Putamen (tissue), 1 donor: ENCODE measurements around the gene FGF21.
"Not testable (repeated sequence)": the region's sequence is repeated elsewhere in the genome, so short reads cannot be mapped to it uniquely, and the experiment has no call there.

Experiments
- DNase-seq: peaks from one replicate; pipeline ENCODE4 v3.0.0-alpha.2; 2016; ENCODE audit warnings: low spot score

Gene FGF21, protein sequence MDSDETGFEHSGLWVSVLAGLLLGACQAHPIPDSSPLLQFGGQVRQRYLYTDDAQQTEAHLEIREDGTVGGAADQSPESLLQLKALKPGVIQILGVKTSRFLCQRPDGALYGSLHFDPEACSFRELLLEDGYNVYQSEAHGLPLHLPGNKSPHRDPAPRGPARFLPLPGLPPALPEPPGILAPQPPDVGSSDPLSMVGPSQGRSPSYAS

DNA sequence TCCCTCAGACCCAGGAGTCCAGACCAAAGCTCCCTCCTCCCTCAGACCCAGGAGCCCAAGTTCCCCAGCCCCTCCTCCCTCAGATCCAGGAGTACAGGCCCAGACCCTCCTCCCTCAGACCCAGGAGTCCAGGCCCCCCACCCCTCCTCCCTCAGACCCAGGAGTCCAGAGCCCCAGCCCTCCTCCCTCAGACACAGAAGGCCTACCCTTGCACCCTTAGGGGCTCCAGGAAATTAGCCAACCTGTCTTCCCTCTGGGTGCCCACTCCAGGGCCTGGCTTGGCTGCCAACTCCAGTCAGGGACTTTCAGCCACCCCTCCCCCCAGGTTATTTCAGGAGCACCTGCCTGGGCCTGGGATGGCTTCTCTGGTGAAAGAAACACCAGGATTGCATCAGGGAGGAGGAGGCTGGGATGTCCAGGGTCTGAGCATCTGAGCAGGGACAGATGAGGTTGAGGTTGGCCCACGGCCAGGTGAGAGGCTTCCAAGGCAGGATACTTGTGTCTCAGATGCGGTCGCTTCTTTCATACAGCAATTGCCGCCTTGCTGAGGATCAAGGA, at the start of gene FGF21:
TSS of gene FGF21 (plus strand) at position 441 of the 558 bp plus-strand sequence. CDS start 713 bp downstream, outside the sequence.
- DNase-seq, result no peak

DNA sequence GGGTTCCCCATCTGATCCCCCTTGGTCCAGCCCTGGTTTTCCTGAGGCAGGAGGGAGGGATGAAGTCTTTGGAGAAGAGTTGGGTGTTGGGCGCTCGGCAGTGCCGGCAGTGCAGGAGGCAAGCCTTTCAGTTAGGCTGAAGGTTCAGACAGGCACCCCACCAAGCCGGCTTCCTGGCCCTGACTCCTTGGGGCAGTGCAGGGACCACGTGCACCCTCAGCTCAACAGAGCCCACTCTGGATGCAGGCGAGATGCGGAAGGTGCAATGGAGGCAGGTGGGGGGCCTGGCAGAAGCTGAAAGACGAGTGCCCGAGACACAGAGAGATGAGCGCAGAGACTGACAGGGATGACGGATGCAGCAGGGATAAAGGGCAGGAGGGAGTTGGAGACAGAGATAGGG, 46.9 kb upstream of the FGF21 start:
- no peak for DNase-seq

DNA sequence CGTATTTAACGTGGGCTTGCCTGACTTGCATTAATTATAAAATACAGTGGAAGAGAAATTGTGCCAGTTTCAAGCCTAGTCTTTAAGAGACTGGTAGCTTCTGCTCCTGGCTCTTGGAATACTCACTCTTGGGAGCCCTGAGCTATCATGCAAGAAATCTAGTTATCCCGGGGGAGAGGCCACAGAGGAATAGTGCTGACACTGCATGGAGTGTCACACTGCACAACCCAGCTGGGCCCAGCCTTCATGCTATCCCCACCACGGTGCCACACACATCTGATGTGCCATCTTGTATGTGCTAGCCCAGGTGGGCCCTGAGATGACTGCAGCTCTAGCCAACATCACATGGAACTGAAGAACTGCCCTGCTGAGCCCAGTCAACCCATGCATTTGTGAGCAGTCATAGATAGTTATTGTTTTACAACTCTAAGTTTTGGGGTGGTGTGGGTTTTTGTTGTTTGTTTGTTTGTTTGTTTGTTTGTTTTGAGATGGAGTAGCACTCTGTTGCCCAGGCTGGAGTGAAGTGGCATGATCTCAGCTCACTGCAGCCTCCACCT, 44.1 kb upstream of the FGF21 start:
- no peak for DNase-seq

DNA sequence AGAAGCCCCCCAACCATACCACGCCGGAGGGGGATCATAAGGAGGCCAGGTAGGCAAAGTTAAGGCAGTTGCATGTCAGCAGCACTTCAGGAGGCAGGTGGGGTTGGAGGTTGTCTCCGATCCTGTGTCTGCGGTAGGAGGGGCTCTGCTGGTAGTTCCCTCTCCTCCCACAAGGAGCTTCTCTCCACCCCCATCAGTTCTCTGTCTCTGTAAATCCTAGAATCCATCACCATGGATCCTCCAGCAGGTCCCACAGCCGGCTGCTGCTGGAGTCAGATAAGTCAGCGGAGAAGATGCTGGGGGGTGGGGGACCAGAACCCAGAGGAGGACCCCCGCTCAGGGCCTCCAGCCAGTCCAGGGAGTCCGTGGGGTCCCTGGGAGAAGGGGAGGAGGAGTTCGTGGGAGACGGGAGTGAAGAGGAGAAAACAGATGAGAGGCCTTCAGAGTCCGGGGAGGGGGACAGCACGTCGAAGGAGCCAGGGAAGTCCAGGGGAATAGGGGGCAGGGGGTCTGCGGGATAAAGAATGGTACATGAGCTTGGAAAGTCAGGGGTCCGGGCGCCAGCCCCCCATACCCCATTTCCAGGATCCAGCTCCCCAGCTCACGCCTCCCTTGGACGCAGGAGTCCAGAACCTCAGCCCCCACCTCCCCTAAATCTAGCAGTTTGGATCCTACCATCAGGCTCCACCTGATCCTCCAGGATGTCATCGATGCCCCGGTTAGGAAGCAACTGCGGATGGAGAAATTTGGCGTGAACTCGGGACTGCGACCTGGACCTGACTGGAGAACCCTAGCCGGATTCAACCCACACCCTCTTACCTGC, 42.1 kb upstream of the FGF21 start:
- DNase-seq, result no peak

DNA sequence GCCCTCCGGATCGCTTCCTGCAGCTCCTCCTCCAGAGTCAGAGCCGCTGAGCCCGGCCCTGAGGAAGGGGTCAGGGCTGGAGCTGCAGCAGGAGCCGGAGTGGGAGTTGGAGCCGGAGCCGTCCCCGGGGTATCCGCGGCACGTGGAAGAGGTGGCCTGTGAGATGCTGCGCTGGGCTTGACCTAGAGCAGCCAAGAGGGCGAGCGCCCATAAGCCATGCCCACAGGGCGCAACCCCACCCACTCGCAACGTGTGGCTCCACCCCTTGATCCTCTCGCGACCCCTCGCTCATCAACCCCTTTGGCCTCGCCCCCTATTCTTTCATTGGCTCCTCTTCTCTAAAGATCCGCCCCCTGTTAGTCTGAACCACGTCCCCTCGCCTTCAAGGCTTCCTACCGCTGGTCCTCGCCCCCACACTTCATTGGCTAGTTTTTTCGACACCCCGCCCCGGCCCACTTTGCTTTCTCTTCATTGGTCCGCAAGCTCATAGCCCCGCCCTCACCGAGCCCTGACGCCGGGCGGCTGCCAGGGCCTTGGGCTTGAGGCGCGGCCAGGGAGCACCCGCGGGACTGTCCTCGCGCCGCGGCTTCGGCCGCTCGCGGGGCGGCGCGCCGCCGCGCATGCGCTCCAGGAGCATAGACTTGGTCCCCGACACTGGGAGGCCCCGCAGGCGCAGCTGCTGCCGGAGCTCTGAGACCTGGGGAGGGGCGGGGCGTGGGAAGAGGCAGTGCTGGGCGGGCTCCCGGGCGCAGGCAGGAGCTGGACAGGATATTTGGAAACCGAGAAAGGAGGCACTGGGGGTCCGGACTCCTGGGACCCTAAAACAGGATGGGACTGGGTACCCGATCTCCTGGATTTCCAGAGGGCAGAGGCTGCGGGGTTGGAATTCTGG, 41.2 kb upstream of the FGF21 start:
- peak; percentile 100 for DNase-seq

DNA sequence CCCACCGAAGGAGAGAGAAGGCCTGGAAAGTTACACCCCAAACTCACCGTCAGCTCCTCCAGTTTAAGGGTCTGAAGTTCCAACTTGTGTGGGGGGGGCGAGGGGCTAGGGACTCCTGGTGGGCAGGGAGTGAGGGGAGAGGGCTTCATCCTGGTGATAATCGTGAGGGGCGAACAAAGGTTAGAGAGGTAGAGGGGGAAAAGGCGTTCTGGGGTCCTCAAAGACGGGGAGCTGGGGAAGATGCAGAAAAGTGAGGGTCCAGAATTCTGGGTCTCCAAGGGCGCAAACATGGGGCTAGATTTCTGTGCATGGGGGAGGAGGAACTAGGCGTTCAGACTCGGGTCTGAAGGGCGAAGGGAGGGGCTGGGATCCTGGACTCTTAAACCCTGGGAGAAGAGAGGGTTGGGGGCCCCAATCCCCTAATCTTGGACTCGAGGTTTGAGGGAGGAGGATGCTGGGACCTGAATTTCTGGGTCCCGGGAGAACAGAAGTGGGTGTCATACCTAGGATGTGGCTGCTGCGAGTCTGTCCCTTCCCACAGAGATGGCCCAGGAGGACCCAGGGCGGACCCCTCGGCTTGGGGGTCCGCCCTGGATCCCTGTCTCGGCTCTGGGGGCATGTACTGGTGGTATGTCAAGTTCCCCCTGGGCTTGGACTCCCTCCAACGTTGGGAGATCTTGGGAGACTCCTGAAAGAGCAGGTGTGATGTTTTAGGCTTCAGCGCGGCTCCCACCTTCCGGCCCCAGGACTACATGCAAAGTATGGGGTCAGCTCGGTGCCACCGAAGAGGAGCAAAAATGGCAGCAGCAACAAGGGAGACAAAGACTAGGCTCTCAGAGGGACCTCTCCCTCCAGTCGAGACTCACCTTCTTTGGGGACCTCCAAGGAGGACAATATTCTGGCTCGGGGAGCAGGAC, 40.3 kb upstream of the FGF21 start:
- DNase-seq, result no peak

DNA sequence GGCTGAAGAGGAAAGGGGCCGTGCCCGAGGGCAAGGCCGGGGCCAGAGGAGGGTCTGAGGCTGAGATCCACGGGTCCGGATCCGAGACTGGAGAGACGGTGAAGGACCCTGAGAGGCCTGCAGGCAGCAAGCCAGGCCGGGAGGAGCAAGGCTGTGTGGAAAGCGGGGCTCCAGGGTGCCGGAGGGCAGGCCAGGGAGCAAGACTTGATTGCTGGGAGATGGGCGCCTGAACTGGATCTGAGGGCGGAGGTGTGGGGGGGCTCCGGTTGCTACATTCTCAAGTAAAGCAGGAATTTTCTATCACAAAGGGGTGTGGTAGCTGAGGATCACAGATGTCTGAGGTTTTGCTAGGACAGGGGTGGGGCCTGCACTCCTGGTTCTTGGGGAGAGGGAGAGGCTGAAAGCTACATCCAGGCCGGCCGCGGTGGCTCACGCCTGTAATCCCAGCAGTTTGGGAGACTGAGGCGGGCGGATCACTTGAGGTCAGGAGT, 39.6 kb upstream of the FGF21 start:
- no peak for DNase-seq

DNA sequence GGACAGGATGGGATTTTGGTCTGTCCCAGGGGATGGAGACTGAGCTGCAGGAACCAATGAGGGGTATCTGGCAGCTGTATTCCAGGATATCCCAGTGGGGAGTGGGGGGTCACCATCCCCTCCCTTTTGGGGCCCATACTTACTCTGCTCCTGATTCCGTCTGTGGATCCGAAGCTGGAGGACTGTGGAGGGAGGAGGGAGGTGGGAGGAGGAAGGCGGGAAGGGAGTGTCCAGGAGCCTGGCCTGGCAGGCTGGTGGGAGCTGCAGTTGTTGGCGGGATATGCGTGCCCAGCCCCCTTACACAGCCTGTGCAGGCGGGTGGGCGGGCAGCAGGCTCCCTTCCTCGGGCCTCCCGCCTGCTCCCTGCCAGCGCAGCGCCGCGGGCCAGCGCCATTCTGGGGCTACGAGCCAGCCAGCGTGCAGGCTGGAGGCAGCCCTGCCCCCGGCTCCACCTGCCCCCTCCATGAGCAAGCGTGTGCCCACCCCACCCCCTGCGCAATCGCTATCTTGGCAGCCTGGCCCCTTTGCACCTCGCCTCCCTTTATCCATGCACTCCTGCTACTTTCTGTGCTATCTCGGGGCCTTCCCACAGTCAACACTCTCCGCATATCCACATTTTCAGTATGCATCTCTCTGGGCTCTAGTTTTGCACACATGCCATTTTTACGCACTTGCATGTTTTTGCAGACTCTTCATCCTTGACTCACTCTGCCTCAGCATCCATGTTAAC, 38.6 kb upstream of the FGF21 start:
- no peak for DNase-seq

DNA sequence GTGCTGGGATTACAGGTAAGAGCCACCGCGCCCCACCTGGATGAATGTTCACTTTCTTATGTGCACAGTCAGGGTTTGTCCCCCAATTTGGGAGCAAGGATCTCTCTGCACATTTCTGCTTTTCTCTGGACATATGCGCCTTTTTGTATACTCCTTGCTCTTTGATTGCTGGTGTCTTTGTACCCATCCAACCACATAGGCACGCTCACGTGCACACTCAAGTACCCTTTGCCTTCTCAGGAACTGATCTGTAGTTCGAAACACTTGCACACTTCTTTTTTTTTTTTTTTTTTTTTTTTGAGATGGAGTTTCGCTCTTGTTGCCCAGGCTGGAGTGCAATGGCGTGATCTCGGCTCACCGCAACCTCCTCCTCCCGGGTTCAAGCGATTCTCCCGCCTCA, 37.2 kb upstream of the FGF21 start:
- not testable (repeated sequence) for DNase-seq

DNA sequence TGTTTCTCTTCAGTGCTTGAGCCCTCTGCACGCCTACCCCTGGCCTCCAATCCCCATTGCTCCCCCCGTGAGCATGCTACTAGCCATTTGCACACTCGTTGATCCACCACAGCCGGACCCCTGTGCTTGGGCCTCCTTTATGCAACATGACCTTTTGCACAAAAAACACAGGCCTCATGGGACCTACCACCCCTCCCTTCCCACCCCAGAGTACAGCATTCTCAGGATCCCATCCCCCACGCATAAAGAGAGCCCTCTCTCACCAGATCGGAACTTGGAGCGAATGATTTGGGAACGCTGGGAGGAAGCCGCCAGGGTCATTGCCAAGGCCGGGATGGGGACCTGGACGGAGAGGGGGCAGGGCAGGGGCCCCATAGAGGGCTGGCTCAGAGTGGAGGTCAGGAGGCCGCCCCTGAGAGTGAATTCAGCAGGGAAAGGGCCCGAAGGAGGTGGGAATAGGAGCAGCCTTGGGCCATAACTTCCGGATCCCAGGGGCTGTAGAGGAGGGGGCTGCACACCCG, 36.6 kb upstream of the FGF21 start:
- DNase-seq, result no peak

DNA sequence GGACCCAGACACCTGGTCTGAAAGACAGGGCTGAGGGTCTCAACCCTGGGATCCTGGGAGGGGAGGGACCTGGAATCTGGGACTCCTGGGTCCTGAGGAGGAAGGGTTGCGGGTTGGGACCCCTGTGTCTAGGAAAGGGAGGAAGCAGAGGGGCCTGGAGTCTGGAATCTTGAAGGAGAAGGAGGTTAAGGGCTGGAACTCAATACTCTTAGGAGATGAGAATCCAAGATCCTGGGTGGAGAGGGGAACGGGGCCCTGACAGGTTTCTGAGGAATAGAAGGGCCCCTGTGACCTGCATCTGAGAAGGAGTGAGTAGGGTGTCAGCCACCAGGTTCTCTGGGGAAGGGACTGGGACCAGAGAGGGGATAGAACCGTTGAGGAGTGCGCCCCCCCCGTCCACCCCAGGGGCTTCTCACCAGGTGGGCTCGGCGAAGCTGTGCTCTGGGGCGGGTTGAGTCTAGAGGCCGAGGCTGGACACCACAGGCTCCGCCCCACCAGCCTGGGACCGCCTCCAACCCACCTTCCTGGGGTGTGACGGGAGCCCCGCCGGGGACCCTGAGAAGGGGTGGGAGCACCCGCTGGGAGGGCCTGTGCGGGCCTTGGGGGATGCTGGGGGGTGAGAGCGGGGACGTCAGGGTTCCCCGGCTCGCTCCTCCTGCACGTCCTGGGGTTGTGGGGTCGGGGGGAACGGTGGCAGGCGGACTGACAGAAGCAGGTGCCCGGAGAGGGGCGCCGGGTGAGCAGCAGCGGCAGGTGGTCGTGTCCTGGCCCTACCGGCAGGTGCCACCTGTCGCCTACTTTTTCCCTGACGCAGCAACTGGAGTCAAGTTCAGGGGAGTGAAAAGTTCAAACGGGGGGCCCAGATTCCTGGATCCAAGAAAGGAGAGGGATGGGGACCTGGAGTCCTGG, 35.8 kb upstream of the FGF21 start, which contains the start of gene MAMSTR:
TSS of gene MAMSTR (minus strand) at position 463 of the 909 bp plus-strand sequence. CDS start 694 bp downstream, outside the sequence.
- DNase-seq, result no peak

DNA sequence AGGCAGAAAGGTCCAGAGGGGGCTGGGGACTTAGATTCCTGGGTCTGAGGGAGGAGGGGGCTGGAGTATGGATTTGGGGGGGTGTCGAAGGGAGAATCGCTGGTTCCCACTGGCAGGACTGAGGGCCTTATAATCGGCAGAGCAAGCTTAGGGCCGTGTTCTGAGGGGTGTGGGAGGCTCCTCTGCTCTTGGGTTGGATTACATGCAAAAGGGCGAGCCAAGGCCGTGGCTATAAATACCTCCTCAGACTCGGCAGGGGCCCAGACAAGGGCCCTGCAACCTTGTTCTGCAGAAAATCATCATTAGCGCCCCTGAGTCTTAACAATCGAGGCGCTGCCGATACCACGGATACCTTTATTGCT, 35.1 kb upstream of the FGF21 start:
- DNase-seq, result no peak

DNA sequence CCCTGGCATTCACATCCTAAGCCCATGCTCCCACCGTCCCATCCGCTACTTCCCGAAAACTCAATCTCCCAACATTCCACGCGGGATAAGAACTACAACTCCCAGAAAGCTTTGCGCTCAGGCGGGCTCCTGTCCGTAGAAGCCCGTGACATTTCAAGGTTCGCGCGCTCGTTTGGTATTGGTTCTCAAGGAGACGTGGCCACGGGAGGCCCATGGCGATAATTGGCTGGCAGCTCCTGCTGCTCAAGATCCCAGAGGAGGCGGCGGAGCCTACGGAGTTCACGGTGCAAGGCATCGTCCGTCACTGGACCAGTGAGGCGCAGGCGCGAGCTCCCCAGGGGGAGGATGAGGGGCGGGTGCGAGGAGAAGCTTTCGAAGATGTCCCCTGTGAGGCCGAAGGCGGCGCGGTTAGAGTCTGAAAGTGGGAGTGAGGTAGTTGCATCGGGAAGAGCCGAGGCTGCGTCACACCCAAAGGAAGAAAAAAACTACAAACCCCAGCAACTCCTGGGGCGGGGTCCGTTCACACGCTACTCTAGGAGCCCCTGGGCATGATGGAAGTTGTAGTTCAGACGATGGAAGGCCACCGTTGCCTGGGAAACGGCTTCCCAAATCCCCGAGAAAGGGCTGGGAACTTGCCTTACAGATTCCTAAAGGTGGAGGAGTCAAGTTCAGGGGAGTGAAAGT, 34.6 kb upstream of the FGF21 start:
- DNase-seq, result peak; percentile 100

DNA sequence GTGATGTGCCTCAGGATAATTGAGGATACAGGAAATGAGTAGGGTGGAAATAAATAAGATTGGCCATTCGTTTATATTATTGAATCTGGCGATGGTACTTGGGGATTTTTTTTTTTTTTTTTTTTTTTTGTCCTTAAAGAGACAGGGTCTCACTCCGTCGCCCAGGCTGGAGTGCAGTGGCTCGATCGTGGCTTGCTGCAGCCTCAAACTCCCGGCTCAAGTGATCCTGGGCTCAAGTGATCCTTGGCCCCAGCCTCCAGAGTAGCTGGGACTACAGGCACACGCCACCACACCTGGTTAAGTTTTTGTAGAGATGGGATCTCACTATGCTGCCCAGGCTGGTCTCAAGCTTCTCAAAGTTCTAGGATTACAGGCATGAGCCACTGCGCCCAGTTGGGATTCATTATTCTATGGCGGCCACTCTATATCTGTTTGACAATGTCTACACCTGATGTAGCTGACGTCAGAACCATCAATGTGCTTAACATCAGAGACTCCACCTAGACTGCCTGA, 33.1 kb upstream of the FGF21 start:
- DNase-seq, result no peak

DNA sequence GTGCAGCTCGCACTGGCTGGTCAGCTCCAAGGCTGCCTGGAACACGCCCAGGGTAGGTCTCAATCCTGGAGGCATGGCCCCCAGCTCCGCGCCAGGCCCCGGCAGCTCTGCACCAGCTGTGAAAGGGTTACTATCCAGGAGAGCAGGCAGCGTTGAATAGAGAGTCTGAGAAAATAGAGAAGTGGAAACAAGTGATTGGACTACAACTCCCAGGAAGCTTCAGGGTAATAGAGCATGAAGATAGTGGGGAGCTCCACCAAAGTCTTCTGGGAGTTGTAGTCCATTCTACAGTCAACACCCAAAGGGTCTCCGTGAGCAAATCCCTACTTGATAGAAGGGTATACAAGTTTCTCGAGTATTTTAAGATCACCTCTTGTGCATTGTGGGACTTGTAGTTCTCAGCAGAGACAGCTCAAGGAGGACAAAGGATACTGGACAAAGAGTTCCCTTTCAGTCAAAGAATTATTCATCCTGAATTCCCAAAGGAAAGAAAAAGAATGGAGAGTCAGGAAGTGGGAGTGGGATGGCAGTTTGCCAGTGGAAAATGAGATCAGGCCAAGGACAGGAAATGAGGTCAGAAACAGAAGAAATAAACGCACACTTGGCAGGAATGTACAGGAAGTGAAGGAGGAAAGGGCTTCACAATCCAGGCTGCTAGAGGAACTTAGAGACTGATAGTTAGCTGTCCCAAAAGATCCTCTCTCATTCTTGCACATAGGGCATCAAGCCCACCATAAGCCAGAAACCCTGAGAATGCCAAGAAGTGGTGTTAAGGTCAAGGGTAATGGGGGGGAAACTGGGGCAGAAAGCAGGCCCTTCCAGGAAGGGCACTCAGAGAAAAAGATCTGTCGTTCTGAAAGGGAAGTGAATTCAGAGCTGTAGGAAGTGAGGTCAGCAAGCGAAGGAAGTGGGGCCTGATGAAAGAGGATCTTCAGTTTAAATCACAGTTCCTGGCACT, 30.2 kb upstream of the FGF21 start:
- DNase-seq, result no peak

DNA sequence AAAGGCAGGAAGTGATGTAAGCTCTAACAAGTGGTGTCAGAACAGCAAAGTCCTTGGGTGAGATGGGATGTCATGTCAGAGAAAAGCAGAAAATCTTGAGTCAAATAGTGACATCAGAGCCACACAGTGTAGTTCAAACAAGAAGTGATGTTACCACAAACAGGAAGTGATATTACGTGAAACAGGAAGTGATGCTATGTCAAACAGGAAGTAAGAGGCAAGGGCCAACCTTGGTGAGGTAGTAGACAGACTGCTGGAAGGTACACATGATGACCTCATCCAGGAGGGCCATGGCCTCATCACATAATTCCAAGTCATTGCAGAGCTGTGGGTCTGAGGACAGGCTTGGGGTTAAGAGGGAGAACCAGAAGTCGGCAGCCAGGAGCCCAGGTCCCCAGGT, 28.8 kb upstream of the FGF21 start:
- no peak for DNase-seq
